ENCODE results near the gene CROCC2. TPM values are rescaled to one million over a fixed set of nuclear protein-coding genes. Genes with fewer than 3 reads are reported as not detected.

Gene CROCC2
- total and polyA plus RNA-seq, 12 donors: 0.07 to 0.65 (median 0.28) TPM; not detected in 6

- WGBS, 4 donors: 81 to 90% (median 89%) methylated on average over 11 to 17 of the region's 17 CpGs
- TF ChIP-seq POLR2A (IDR thresholded peaks at IDR 0.05): no peak
- no peak for TF ChIP-seq CTCF (IDR thresholded peaks at IDR 0.05)
- Histone ChIP-seq H3K27ac (no peak overlapping the region), H3K27me3 (no peaks in the 10 kb centered on the region), H3K4me3 (no peak overlapping the region), H3K4me1 (replicated peaks in 1 of 2) (peaks cover 5 to 15% of the 10 kb centered on the region in 2 donors), H3K36me3 (replicated peaks in 1 of 2) (no peaks in the 10 kb centered on the region), H3K9me3 (replicated peaks in 1 of 3) (no peaks in the 10 kb centered on the region)
- intact Hi-C loops (cut with DNase I): no loop called here
- DNase-seq: peak in 3 of 7 donors; percentile 10 to 24 (median 13)
These were observed 49.4 kb downstream of the CROCC2 start for GRCh38 chr2:240955306-240956170.

- Histone ChIP-seq H3K27me3 (no peaks in the 10 kb centered on the region), H3K9me3 (replicated peaks in 1 of 3) (no peaks in the 10 kb centered on the region), H3K36me3 (replicated peaks in 1 of 2) (no peaks in the 10 kb centered on the region), H3K27ac (no peak overlapping the region), H3K4me1 (replicated peaks in 1 of 2) (peaks cover 13 to 23% of the 10 kb centered on the region in 2 donors), H3K4me3 (no peak overlapping the region)
- intact Hi-C loops (cut with DNase I): no loop called here
- 57 to 90% (median 80%) methylated on average over 12 to 16 of the region's 16 CpGs for WGBS, 4 donors
- peak in 3 of 7 donors; percentile 10 to 36 (median 19) for DNase-seq
- TF ChIP-seq CTCF (IDR thresholded peaks at IDR 0.05) (no peak), POLR2A (IDR thresholded peaks at IDR 0.05) (no peak)
These were observed 50.2 kb downstream of the CROCC2 start for GRCh38 chr2:240956171-240956934.

- Histone ChIP-seq H3K4me1 (replicated peaks in 1 of 2) (peaks cover 19 to 26% of the 10 kb centered on the region in 2 donors), H3K27me3 (no peaks in the 10 kb centered on the region), H3K27ac (no peak overlapping the region), H3K4me3 (no peak overlapping the region), H3K36me3 (replicated peaks in 1 of 2) (no peaks in the 10 kb centered on the region), H3K9me3 (replicated peaks in 1 of 3) (no peaks in the 10 kb centered on the region)
- DNase-seq: peak in 3 of 7 donors; percentile 11 to 36 (median 19)
- WGBS, 4 donors: 94 to 95% (median 95%) methylated on average over 14 to 32 of the region's 32 CpGs
- intact Hi-C loops (cut with DNase I): no loop called here
- TF ChIP-seq CTCF (IDR thresholded peaks at IDR 0.05) (no peak), POLR2A (IDR thresholded peaks at IDR 0.05) (no peak)
These were observed 51.0 kb downstream of the CROCC2 start for GRCh38 chr2:240956935-240957655.
